Esophagus (tissue), 2 donors: ENCODE measurements around the gene GPC3. TPM values are rescaled to one million over a fixed set of nuclear protein-coding genes. Genes with fewer than 3 reads are reported as not detected.

Source experiments
- H3K27ac ChIP-seq, 2 donors: one replicate each; pipeline ENCODE4 v1.5.1; 2013; ENCODE audit warnings: low read depth in 2 of 2, mild to moderate bottlenecking in 2 of 2, inconsistent platforms in 1 of 2, low read length in 1 of 2, moderate library complexity in 1 of 2
- H3K27me3 ChIP-seq, 2 donors: one replicate each; pipeline ENCODE4 v1.6.1; 2013; ENCODE audit warnings: low read length in 2 of 2, control low read depth in 1 of 2, mild to moderate bottlenecking in 1 of 2; ENCODE audit not compliant: insufficient read depth in 2 of 2, control insufficient read depth in 1 of 2
- H3K36me3 ChIP-seq, 2 donors: one replicate each; pipeline ENCODE4 v1.6.1; 2013; ENCODE audit warnings: low read length in 1 of 2; ENCODE audit not compliant: control insufficient read depth in 2 of 2, insufficient read depth in 2 of 2
- H3K4me1 ChIP-seq, 2 donors: one replicate each; pipeline ENCODE4 v1.6.1; 2013; ENCODE audit warnings: low read length in 1 of 2; ENCODE audit not compliant: control insufficient read depth in 2 of 2, insufficient read depth in 2 of 2
- H3K4me3 ChIP-seq, 2 donors: one replicate each; pipeline ENCODE4 v1.5.1; 2013; ENCODE audit warnings: low read length in 2 of 2, mild to moderate bottlenecking in 2 of 2, low read depth in 1 of 2, moderate library complexity in 1 of 2
- H3K9me3 ChIP-seq, 2 donors: one replicate each; pipeline ENCODE4 v1.6.1; 2013; ENCODE audit warnings: mild to moderate bottlenecking in 2 of 2, low read depth in 1 of 2, low read length in 1 of 2, moderate library complexity in 1 of 2; ENCODE audit not compliant: control insufficient read depth in 2 of 2, insufficient read depth in 1 of 2
- WGBS, 2 donors: extraction: QIAGEN DNeasy Blood & Tissue Kit; methylation state at CpG; one replicate each; pipeline ENCODE4 v1.1.7; 2013; 5-methylcytosine and 5-hydroxymethylcytosine counted together
- polyA plus RNA-seq, 2 donors: library from polyadenylated mRNA; stranded (reverse); fragments of 200-250 nt; gene quantifications; one replicate each; pipeline ENCODE4 v1.2.3, GENCODE V29; 2013
- donor health status: healthy with polysubstance abuse.
- donor health status: Bipolar disorder and iron deficiency.

GPC3 gene
- polyA plus RNA-seq, 2 donors = 0.10 to 0.39 TPM

- Histone ChIP-seq H3K9me3 (no peaks in the 10 kb centered on the region), H3K4me3 (no peak overlapping the region), H3K4me1 (no peaks in the 10 kb centered on the region), H3K36me3 (no peaks in the 10 kb centered on the region), H3K27me3 (peaks cover 0 to 5% of the 10 kb centered on the region in 2 donors), H3K27ac (no peak overlapping the region)
- WGBS, 2 donors = 90 to 98% methylated on average over 1 of the region's 1 CpG
These were observed 295.3 kb downstream of the GPC3 start for GRCh38 chrX:133689997-133690599.

DNA sequence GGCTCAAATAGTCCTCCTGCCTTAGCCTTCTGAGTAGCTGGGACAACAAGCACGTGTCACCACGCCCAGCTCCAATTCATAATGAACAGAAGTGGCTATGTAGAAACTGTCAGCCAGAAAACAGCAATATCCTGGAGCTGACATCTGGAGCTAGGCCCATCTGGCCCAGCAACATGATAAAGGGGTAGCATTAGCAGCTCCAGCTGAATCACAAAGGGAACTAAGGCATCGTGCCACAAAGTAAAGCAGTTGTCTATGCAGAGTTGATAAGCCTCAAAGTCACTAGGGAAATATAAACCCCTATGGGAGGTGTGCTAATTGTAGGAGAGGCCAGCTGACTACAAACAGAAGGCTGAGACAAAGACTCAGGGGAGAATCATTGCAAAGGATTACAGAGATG is 299.6 kb downstream of the GPC3 start:
- Histone ChIP-seq H3K27me3 (no peaks in the 10 kb centered on the region), H3K36me3 (no peaks in the 10 kb centered on the region), H3K9me3 (no peaks in the 10 kb centered on the region), H3K4me3 (no peak overlapping the region), H3K4me1 (no peaks in the 10 kb centered on the region), H3K27ac (no peak overlapping the region)
- WGBS, 2 donors = 37 to 44% methylated on average over 3 of the region's 3 CpGs

GRCh38 chrX:133681897-133682296 is 303.5 kb downstream of the GPC3 start:
- no peaks in the 10 kb centered on the region for H3K27me3 ChIP-seq
- no peaks in the 10 kb centered on the region for H3K36me3 ChIP-seq
- 52 to 60% methylated on average over 6 of the region's 6 CpGs for WGBS, 2 donors
- H3K27ac ChIP-seq = no peak overlapping the region
- no peaks in the 10 kb centered on the region for H3K9me3 ChIP-seq
- no peak overlapping the region for H3K4me3 ChIP-seq
- H3K4me1 ChIP-seq = no peaks in the 10 kb centered on the region

DNA sequence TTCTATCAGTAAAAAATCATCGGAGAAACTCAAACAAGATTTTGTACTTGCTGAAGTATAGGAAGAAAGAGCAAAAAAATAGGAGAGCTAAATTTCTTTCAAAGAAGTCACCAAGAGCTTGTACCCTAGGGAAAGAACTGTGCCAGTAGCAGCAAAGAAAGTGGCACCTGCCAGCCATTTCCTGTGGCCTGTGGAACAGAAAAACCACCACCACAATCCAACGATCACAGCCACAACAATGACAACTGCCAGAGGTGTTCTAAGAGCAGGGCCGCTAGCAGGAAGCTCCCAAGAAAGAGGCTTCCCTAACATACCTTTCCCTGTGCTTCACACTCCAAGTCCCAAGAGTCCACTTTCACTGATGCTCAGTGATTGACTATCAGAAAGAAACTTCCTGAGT is 304.0 kb downstream of the GPC3 start:
- WGBS, 2 donors = 58 to 62% methylated on average over 3 of the region's 3 CpGs
- no peaks in the 10 kb centered on the region for H3K36me3 ChIP-seq
- H3K4me3 ChIP-seq = no peak overlapping the region
- no peaks in the 10 kb centered on the region for H3K9me3 ChIP-seq
- no peak overlapping the region for H3K27ac ChIP-seq
- H3K27me3 ChIP-seq = no peaks in the 10 kb centered on the region
- H3K4me1 ChIP-seq = no peaks in the 10 kb centered on the region

DNA sequence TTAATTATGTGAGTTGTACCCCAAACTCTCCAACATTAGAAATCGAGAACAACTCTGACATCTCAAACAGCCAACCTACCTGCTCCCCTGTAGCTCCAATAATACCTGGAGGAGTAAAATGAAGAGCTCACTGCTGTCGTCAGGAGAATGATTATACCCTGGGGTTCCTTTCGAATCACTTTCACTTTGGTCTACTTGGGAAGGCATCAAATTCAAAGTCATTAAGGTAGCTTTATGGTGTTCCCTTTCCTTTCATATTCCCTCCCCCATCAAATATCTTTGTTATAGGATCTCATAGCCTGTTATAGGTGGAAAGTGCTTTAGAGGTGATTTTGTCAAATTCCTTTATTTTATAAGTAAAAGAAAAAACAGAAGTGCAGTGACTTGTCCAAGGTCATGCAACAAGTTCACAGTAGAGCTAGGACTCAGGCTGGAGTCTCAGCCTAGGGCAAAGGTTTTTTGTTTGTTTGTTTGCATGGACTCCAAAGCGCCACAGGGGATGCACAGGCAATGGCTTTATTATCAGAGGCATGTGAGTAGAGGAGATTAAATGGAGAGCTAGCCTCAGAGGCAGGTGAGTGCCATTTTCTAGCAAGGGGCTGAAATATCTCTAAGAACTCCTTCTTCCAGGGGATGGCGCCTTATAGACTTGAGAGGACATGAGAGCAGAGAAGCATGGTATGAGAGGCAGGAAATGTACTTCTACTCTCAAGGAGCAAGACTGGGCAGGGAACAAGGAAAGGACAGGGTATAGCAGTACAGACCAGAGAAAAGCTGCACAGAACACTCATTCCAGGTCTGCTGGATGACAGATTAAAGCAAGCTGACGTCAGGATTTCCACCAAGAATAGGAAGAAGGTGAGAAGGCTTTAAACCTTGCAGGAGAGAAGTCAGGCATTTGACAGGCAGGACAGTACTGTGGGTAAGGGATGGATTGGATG is 308.0 kb downstream of the GPC3 start:
- Histone ChIP-seq H3K36me3 (no peaks in the 10 kb centered on the region), H3K4me1 (no peaks in the 10 kb centered on the region), H3K4me3 (no peak overlapping the region), H3K27ac (no peak overlapping the region), H3K27me3 (no peaks in the 10 kb centered on the region), H3K9me3 (no peaks in the 10 kb centered on the region)
- 65 to 83% methylated on average over 6 of the region's 6 CpGs for WGBS, 2 donors

GRCh38 chrX:133676344-133677122 is 308.9 kb downstream of the GPC3 start:
- WGBS, 2 donors = 50 to 64% methylated on average over 1 of the region's 1 CpG
- no peak overlapping the region for H3K4me3 ChIP-seq
- no peaks in the 10 kb centered on the region for H3K4me1 ChIP-seq
- H3K27ac ChIP-seq = no peak overlapping the region
- no peaks in the 10 kb centered on the region for H3K36me3 ChIP-seq
- no peaks in the 10 kb centered on the region for H3K9me3 ChIP-seq
- H3K27me3 ChIP-seq = no peaks in the 10 kb centered on the region

- Histone ChIP-seq H3K4me1 (no peaks in the 10 kb centered on the region), H3K27me3 (no peaks in the 10 kb centered on the region), H3K9me3 (no peaks in the 10 kb centered on the region), H3K36me3 (no peaks in the 10 kb centered on the region), H3K4me3 (no peak overlapping the region), H3K27ac (no peak overlapping the region)
- WGBS, 2 donors = 41 to 44% methylated on average over 6 of the region's 6 CpGs
These were observed 310.5 kb downstream of the GPC3 start for GRCh38 chrX:133674726-133675470.

DNA sequence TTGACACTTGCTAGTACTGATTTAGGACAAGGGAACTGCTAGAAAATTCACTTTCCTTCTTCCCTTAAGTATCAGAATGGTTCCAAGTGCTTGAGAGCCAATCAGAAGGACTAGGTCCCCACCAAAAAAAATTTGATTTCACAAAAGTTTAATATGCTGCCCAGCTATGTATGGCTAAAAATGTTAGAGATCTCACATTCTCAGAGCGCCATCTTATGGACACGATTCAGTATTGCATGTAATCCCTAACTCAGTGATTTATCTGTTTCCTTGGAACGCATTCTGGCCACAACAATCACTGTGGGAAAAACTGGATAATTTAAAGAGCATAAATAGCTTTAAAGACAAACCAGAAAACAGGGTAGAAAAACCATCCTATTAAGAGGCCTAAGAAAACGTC is 315.0 kb downstream of the GPC3 start:
- Histone ChIP-seq H3K9me3 (no peaks in the 10 kb centered on the region), H3K27me3 (no peaks in the 10 kb centered on the region), H3K27ac (no peak overlapping the region), H3K4me1 (no peaks in the 10 kb centered on the region), H3K4me3 (no peak overlapping the region), H3K36me3 (no peaks in the 10 kb centered on the region)
- WGBS, 2 donors = 3% methylated on average over 4 of the region's 4 CpGs

- H3K4me3 ChIP-seq = no peak overlapping the region
- WGBS, 2 donors = 81 to 89% methylated on average over 5 of the region's 5 CpGs
- no peaks in the 10 kb centered on the region for H3K36me3 ChIP-seq
- H3K9me3 ChIP-seq = no peaks in the 10 kb centered on the region
- H3K27me3 ChIP-seq = no peaks in the 10 kb centered on the region
- H3K4me1 ChIP-seq = no peaks in the 10 kb centered on the region
- H3K27ac ChIP-seq = no peak overlapping the region
These were observed 316.2 kb downstream of the GPC3 start for GRCh38 chrX:133669214-133669613.
